SU-DHL-6 (cell line): ENCODE measurements around the gene HLF.

Experiments used
- H2AFZ ChIP-seq: fragments of 200-600 bp; sonication (generic); 2 replicates; pipeline ENCODE4 v1.6.1; 2014; ENCODE audit warnings: low read depth, mild to moderate bottlenecking, moderate library complexity, mixed read lengths, antibody characterized with exemption, low read length; ENCODE audit not compliant: severe bottlenecking
- H3F3A ChIP-seq: fragments of 200-600 bp; shearing (Covaris generic); 2 replicates; pipeline ENCODE4 v1.6.0; 2016; ENCODE audit warnings: antibody characterized with exemption, mild to moderate bottlenecking; ENCODE audit not compliant: insufficient read depth
- H3K27ac ChIP-seq: fragments of 200-600 bp; sonication (generic); 2 replicates; pipeline ENCODE4 v1.5.1; 2016; ENCODE audit warnings: low read depth, mild to moderate bottlenecking, low read length, moderate library complexity, mixed read lengths
- H3K27me3 ChIP-seq: fragments of 200-600 bp; sonication (generic), shearing (Covaris generic); 2 replicates; pipeline ENCODE4 v1.6.0; 2014; ENCODE audit warnings: mild to moderate bottlenecking, low read length
- H3K36me3 ChIP-seq: fragments of 200-600 bp; sonication (generic); 2 replicates; pipeline ENCODE4 v1.6.1; 2014; ENCODE audit warnings: mild to moderate bottlenecking, low read length, mixed read lengths
- H3K4me2 ChIP-seq: fragments of 300-600, 200-600 bp; shearing (Covaris generic), sonication (generic); 2 replicates; pipeline ENCODE4 v1.6.0; 2014; ENCODE audit warnings: low read length, low read depth, mild to moderate bottlenecking; ENCODE audit not compliant: poor library complexity, severe bottlenecking
- H3K4me3 ChIP-seq: fragments of 200-600 bp; sonication (generic); 2 replicates; pipeline ENCODE4 v1.5.1; 2014; ENCODE audit warnings: antibody characterized with exemption, low read length, mild to moderate bottlenecking, mixed read lengths; ENCODE audit not compliant: insufficient read depth, poor library complexity, severe bottlenecking
- H3K79me2 ChIP-seq: fragments of 200-600 bp; sonication (generic); 2 replicates; pipeline ENCODE4 v1.6.1; 2014; ENCODE audit warnings: mild to moderate bottlenecking, low read length, moderate library complexity; ENCODE audit not compliant: insufficient read depth
- H3K9ac ChIP-seq: fragments of 200-600 bp; sonication (generic); 2 replicates; pipeline ENCODE4 v1.7.0; 2014; ENCODE audit warnings: mild to moderate bottlenecking, low read length
- H3K9me2 ChIP-seq: fragments of 200-600 bp; sonication (generic); replicated peaks from 2 replicates; pipeline ENCODE4 v1.6.1; 2014; ENCODE audit warnings: low read length; ENCODE audit not compliant: insufficient read depth
- H3K9me3 ChIP-seq: fragments of 200-600 bp; sonication (generic); 2 replicates; pipeline ENCODE4 v1.6.1; 2014; ENCODE audit warnings: low read length, mixed read lengths; ENCODE audit not compliant: insufficient read depth
- H4K20me1 ChIP-seq: fragments of 200-600 bp; sonication (generic); 2 replicates; pipeline ENCODE4 v1.6.1; 2014; ENCODE audit warnings: low read depth, mild to moderate bottlenecking, antibody characterized with exemption, low read length, moderate library complexity, mixed read lengths
- EZH2phosphoT487 ChIP-seq: fragments of 200-600 bp; sonication (generic), shearing (Covaris generic); conservative IDR thresholded peaks from 2 replicates; pipeline ENCODE4 v1.6.1; 2018; ENCODE audit warnings: mild to moderate bottlenecking, antibody characterized with exemption, low read length, moderate library complexity, mixed read lengths
- TF ChIP-seq, protein P1 (sequence below): fragments of 200-600 bp; sonication (generic); IDR thresholded peaks from one replicate; pipeline ENCODE4 v1.5.1; 2017; ENCODE audit warnings: antibody characterized with exemption, mild to moderate bottlenecking, low read length, moderate library complexity; ENCODE audit not compliant: insufficient read depth, poor library complexity, severe bottlenecking

Gene HLF

DNA sequence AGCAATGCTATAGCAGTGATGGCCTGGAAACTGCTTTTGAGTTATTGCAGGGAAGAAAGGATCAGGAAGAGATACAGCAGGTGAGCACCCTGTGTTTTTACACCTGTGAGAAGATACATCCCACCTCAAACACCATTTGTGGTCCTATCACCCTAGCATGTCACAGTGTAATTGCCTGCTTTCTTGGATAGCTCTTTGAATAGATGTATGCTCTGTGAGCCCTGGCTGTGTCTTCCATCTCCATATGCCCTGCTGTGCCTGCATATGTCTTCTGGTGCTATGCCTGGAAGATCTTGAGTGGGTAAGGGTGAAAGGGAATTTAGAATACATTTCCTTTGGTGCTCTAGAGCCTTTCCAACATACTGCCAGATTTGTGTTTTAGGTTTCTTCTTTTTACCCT lies 15.5 kb downstream of the HLF start:
- Histone ChIP-seq H2AFZ (no peak overlapping the region), H3F3A (no peaks in the 10 kb centered on the region), H3K27me3 (no peaks in the 10 kb centered on the region), H4K20me1 (no peaks in the 10 kb centered on the region), H3K27ac (no peak overlapping the region), H3K9ac (no peak overlapping the region), H3K4me3 (no peak overlapping the region), H3K36me3 (no peaks in the 10 kb centered on the region), H3K9me2 (no peaks in the 10 kb centered on the region), H3K79me2 (no peaks in the 10 kb centered on the region), H3K4me2 (no peak overlapping the region), H3K9me3 (no peaks in the 10 kb centered on the region)
- TF ChIP-seq, protein P1, sequence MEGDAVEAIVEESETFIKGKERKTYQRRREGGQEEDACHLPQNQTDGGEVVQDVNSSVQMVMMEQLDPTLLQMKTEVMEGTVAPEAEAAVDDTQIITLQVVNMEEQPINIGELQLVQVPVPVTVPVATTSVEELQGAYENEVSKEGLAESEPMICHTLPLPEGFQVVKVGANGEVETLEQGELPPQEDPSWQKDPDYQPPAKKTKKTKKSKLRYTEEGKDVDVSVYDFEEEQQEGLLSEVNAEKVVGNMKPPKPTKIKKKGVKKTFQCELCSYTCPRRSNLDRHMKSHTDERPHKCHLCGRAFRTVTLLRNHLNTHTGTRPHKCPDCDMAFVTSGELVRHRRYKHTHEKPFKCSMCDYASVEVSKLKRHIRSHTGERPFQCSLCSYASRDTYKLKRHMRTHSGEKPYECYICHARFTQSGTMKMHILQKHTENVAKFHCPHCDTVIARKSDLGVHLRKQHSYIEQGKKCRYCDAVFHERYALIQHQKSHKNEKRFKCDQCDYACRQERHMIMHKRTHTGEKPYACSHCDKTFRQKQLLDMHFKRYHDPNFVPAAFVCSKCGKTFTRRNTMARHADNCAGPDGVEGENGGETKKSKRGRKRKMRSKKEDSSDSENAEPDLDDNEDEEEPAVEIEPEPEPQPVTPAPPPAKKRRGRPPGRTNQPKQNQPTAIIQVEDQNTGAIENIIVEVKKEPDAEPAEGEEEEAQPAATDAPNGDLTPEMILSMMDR: no peak

DNA sequence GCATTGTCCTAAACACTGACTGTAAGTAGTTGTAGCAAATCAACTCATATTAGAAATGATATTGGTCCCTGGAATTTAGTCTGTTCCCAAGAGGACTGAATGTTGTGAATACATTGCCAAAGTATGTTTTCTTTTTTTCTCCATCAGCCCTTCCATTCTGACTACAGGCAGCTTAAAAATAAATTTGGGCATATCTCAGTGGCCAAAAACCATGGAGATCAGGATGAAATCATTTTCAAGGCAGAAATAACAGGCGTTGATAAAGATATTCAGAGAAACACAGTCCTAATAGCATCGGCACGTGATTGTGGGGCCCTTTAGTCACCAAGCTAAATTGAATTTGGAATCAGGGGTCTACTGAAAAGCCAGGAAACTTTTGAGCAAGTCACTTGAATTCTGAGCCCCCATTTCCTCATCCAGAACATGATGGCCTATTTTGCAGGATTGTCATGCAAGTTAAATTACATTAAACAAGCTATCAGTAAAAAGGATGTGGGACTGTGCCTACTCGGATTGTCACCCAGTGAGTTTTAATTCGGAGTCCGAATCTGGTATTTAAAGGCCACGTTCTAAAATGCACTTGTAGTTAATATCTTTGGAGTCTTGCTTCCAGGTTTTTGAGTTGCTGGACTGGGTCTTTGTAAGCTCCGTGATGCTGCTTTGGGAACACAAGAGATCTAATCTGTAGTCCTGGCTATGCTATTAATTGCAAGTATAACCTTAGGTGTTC lies 17.1 kb downstream of the HLF start:
- no peak overlapping the region for H3K4me2 ChIP-seq
- H2AFZ ChIP-seq: no peak overlapping the region
- H3K36me3 ChIP-seq: no peaks in the 10 kb centered on the region

DNA sequence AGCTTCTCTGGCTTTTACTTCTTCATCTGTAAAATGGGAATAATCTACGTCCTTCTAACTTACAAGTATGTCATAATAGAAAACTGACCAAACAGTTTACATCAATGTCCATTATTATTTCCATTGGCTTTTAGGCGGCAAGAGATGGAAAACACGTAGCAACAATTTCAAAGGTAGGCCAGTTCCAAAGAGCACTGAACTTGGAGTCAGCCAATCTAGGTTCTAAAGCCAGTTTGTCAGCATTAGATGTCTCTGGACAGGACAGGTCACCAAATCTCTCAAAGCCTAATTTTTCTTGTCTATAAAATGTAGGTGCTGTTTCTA lies 17.6 kb downstream of the HLF start:
- H3K9me3 ChIP-seq: no peaks in the 10 kb centered on the region
- H3K27me3 ChIP-seq: no peaks in the 10 kb centered on the region
- H3K79me2 ChIP-seq: no peaks in the 10 kb centered on the region
- no peaks in the 10 kb centered on the region for H3K36me3 ChIP-seq
- no peaks in the 10 kb centered on the region for H3F3A ChIP-seq
- TF ChIP-seq, protein P1: no peak
- H3K27ac ChIP-seq: no peak overlapping the region
- H3K9ac ChIP-seq: no peak overlapping the region
- H2AFZ ChIP-seq: no peak overlapping the region
- no peaks in the 10 kb centered on the region for H3K9me2 ChIP-seq
- no peak overlapping the region for H3K4me2 ChIP-seq
- H3K4me3 ChIP-seq: no peak overlapping the region
- no peaks in the 10 kb centered on the region for H4K20me1 ChIP-seq

More for the DNA sequence above, 17.1 kb downstream of the HLF start:
- Histone ChIP-seq H4K20me1 (no peaks in the 10 kb centered on the region), H3K27ac (no peak overlapping the region), H3K27me3 (no peaks in the 10 kb centered on the region), H3K9me3 (no peaks in the 10 kb centered on the region), H3K9ac (no peak overlapping the region), H3K79me2 (no peaks in the 10 kb centered on the region), H3K9me2 (no peaks in the 10 kb centered on the region), H3F3A (no peaks in the 10 kb centered on the region), H3K4me3 (no peak overlapping the region)
- TF ChIP-seq EZH2phosphoT487: no peak
- TF ChIP-seq, protein P1: no peak
